ENCODE results near the gene RHOG.
A peak's percentile ranks its signal among the peaks of the same experiment; 100 is the strongest.
"Not testable (repeated sequence)": the region's sequence is repeated elsewhere in the genome, so short reads cannot be mapped to it uniquely, and the experiment has no call there.

The RHOG gene

DNA sequence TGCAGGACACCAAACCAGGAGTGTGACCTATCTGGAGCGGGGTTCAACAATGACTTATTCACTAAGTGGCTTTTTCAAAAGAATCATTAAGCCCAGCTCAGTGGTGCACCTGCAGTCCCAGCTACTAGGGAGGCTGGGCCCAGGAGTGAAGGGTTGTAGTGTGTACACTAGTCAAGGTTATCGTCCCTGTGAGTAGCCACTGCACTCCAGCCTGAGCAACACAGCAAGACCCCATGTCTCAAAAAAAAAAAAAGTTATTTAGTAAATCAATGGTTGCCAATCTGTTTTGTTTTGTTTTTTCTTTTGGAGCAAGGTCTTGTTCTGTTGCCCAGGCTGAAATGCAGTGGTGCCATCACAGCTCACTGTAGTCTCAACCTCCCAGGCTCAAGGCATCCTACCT, 7.9 kb downstream of the RHOG start:
- no peak for DNase-seq

DNA sequence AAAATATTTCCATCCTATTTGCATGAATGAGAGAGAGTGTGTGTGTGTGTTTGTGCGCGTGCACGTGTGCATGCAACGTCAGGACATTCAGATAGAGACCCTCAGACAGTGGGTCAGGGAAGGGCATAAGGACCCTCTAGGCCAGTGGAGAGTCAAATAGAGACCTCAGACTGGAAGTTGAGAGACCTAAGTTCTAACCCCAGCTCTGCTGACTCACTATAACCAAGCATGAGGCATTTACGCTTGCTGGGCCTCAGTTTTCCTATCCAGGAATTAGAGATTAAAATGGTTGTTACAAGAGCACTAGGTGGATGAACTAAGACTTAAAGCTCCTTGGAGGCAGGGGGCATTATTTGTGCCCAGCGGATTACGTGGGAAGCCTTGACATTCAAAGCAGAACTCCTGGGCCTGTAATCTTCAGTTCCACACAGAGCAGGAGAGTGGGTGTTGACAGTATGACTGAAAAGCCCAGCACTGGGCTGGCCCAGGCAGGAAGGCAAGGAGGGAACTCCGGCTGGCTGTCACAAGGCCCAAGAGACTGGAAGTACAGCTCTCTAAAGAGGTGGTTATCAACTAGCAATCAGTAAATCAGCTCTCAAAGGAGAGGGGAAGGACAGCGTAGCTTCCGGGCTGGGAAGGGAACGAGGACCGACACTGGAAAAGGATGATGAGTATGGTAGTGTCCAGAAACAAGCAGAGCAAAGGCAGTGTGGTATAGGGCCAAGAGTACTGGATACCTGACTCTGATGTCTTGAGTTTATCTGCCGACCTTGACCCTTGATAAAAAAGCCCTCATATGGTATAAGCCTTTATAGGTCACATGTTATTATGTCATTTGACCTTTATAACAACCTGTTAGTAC, 9.2 kb downstream of the RHOG start:
- DNase-seq, result no peak

DNA sequence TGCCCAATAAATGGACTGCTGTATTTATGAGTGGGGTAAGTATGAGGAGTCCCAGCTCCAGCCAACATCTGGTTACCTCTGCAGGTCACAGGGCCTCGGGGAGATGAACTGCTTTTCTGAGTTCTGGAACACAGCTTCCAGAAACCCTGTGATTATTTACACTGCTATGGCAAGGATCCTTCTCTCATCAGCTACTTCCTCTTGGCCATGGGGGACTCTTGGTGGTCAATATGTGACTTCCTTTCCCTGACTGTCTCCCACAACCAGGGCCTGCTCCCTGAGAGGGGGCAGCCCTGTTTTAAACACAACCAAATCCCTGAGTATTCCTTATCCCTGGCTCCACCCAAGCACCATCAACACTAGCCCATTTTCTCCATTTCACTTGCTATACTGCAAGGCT, 10.0 kb downstream of the RHOG start:
- no peak for DNase-seq

DNA sequence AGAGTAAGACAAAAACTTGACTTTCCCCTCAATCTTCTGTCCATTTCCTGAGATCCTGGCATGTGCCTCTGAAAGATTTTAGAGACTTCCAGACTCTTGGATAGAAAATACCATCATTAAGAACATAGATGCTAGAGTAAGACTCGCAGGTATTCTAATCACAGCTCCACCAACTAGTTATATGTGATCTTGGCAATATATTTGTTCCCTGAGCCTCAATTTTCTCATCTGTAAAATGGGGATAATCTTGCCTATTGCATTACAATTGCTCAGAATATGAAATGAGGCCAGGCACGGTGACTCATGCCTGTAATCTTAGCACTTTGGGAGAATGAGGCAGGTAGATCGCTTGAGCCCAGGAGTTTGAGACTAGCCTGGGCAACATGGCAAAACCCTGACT, 10.7 kb downstream of the RHOG start:
- no peak for DNase-seq

DNA sequence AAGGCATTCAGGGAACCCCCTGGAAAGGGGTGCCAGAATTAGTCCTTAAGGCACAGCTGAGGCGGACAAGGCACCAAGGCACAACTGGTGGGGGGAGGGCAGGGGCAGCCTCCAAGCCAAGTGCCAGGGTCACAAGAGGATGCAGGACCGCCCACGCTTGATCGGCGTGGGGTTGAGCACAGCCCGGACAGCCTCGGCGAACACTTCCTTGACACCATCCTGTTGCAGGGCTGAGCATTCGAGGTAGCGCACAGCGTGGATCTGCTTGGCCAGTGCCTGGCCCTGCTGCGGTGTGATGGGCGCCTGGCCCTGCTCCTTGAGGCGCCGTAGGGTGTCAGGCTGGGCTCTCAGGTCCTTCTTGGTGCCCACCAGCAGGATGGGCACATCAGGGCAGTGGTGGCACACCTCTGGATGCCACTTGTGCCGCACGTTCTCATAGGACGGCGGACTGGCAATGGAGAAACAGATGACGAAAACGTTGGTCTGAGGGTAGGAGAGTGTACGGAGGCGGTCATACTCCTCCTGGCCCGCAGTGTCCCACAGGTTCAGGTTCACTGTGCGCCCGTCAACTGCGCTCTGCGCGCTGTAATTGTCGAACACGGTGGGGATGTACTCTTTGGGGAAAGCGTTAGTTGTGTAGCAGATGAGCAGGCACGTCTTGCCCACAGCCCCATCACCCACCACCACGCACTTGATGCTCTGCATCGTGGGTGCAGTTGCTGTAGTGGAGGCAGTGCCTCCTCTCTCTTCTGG, 13.1 kb downstream of the RHOG start:
- no peak for DNase-seq

DNA sequence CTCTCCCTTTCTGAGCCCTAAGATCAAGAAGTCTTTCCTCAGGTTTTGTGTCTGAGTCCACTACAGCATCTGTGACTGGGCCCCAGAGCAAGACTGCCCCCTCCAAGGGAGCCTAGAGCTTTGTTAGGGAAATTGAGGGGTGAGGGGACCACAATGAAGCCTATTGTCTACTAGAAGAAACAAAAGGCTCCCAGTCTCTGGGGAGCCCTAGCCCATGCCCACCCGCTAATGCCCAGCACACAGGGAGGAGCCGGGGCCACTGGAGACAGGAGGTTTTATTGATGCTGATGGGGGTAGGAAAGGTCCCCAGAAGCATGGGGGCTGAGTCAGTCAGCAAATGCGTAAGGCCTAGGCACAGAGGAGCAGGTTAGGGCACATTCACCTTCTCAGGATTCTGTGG, 14.0 kb downstream of the RHOG start:
- no peak for DNase-seq

DNA sequence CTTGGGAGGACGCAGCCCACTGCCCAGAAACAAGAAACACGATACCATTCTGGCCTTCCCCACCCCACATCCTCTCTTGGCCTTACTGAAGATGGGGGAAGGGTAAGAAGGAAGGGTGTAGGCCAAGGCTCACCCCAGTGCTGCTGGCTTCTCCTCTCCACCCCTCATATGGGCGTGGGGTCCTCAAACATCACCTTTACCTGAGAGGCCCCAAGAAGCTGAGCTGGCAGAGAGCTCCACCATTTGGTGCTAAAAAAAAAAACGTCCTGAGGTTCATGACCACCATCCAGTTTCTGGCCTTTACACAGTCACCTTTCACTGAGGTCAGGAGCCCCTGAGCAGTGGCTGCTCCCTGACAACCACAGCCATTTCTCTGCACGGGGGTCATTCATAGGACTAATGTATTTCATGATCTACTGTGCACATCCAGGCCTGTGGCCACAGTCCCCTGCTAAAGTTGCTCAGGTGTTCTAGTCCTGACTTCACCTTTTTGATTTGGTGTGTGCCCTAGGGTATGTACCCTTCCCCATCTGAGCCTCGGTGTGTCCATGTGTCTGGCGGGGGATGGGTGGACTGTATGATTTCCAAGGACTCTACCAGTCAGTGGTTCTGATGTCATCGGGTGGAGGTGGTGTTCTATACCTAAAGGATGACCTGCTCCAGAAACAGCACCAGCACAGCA, 15.1 kb downstream of the RHOG start:
- no peak for DNase-seq

DNA sequence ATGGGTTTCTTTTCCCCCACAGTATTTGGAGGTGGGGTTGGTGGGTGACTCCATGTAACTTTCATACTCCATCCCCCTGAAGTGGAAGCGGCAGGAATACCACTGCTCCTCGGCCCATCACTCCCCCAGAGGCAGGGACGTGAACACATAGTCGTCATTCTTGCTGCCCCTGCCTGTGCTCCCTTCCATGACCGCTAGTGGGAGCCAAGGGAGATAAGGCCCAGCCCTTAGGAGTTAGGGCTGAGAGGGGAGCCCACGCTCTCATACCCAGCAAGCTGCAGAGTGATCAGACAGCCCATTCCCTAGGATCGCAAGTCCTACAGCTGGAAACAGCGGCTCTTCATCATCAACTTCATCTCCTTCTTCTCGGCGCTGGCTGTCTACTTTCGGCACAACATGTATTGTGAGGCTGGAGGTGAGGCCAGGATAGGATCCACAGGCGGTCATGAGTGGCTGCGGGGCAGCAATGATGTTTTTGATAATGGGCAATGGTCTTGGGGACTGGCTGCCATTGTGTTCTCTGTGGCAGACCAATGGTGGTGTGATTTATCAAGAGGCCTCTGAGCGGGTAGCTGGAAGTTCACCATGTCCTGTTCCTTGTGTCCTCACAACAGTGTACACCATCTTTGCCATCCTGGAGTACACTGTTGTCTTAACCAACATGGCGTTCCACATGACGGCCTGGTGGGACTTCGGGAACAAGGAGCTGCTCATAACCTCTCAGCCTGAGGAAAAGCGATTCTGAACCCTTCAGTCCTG, 15.9 kb downstream of the RHOG start:
- peak; percentile 62 for DNase-seq

DNA sequence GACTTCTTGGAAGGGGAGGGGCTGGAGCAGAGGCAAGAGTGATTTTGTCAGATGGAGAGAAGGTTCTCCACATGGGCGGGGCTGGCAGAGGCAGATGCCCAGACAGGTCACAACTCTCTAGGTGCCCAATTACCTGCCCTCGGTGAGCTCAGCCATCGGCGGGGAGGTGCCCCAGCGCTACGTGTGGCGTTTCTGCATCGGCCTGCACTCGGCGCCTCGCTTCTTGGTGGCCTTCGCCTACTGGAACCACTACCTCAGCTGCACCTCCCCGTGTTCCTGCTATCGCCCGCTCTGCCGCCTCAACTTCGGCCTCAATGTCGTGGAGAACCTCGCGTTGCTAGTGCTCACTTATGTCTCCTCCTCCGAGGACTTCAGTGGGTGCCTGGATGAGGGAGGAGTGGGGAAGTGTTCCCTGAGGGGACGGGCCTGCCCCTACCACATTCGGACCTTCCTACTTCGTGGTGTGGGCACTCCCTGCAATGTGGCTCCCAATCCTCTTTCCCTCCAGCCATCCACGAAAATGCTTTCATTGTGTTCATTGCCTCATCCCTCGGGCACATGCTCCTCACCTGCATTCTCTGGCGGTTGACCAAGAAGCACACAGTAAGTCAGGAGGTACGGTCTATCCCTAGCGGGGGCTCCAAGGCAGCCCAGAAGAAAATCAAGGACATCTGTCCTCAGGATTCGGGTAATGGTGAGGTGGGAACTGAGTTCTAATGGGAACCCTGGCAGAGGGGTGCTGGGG, 16.8 kb downstream of the RHOG start:
- no peak for DNase-seq

DNA sequence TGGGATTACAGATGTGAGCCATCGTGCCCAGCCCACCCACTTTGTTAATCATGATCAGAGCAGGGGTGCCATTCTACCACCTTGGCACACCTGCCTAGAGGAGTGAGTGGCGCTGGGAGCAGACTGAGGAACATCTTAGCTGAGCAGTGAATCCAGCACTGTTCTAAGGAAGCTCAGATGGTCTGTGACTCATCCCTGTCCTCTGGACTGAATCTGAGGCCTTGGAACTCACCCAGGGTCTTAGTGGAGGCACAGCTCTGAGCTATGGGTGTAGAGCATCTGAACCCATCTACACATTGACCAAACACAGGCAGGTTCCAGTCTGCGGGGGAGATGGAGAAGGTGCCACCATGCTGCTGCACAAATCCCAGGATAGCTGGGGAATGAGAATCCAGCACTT, 17.5 kb downstream of the RHOG start:
- DNase-seq, result no peak

DNA sequence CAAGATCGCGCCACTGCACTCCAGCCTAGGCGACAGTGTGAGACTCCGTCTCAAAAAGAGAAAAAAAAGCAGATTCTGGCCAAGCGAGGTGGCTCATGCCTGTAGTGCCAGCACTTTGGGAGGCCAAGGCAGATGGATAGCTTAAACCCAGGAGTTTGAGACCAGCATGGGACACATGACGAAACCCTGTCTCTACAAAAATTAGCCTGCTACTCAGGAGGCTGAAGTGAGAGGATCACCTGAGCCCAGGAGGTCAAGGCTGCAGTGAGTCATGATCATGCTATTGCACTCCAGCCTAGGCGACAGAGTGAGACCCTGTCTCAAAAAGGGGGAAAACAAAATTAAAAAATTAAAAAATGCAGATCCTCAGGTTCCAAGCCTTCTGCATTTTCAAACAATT, 18.4 kb downstream of the RHOG start:
- DNase-seq, result no peak

DNA sequence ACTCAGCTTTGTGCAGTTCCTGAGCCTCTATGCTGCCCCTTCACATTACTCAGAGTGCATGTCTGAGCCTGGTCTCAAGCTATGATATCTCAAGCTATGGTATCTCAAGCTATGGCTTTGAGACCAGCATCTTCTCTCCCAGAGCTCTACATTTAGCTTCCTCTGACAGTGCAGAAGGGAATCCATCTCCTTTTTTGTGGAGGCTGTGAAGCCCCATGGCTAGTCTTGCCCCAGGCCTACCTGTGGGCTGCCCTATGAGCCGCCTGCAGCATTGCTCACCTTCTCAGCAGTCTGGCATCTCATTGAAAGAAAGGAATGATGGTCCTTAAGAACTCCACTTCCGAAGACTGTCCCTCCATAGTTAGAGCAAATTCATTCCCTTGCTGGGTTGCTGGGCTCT, 19.8 kb downstream of the RHOG start:
- no peak for DNase-seq

DNA sequence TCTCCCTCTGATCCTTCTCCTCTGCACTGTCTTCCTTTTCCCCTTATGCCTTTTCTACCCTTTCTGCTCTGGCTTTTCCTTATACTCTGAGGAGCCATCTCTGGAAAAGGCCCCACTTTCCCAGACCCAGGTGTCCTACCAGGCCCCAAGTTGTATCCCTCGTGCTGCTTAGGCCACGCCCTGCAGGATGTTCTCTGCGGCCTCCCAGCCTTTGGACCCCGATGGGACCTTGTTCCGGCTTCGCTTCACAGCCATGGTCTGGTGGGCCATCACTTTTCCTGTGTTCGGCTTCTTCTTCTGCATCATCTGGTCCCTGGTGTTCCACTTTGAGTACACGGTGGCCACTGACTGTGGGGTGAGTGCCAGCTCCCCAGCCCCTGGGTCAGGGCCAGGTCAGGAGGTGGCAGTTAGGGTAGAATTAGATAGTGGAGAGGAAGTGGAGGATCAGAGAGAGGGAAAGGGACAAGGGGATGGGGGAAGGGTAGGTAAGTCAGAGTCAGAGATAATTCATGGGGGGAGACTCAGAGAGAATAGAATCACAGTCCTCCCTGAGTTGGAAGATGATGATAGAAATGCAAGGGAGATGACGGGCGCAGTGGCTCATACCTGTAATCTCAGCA, 23.5 kb downstream of the RHOG start:
- DNase-seq, result no peak

DNA sequence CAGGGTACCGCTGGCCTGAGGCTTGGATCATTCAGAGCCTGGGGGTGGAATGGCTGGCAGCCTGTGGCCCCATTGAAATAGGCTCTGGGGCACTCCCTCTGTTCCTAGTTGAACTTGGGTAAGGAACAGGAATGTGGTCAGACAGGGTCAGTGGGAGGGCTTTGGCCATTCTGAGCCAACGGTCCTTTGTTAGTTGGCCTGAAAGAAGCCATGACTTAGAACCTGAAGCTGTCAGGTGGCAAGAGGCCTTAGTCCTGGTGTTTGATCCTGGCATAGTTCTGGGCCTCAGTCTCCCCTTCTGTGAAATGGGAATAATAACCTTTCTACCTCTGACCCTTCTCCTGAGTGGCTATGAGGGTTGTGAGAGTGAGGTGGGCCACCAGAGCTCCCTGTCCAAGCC, 24.1 kb downstream of the RHOG start:
- no peak for DNase-seq

DNA sequence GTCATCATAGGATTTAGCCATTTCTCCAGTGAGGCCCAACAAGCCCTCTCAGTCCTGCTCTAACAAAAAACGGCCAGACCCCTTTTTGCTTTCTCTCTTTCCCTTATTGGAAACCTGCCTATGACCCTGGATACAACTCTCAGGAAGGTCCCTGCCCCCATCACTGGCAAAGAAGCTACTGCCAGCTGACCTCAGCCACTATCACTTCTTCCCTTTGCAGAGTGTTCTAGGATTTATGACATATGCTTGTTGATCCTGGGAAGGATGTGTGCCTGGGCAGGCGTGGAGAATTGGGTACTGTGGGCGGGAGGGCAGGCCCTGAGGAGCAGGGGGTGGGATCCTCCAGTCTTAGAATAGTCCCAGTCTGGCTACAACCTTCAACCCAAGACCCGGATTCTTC, 24.9 kb downstream of the RHOG start:
- no peak for DNase-seq

DNA sequence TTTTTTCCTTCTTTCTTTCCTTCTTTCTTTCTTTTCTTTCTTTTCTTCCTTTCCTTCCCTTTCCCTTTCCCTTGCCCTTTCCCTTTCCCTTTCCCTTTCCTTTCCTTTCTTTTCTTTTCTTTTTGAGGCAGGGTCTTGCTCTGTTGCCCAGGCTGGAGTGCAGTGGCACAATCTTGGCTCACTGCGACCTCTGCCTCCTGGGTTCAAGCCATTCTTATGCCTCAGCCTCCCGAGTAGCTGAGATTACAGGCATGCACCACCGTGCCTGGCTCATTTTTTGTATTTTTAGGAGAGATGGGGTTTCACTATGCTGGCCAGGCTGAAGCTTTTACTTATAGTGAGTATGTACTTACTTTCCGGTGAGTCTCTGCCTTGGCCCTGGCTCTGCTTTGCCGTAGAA, 25.9 kb downstream of the RHOG start:
- DNase-seq, result not testable (repeated sequence)

DNA sequence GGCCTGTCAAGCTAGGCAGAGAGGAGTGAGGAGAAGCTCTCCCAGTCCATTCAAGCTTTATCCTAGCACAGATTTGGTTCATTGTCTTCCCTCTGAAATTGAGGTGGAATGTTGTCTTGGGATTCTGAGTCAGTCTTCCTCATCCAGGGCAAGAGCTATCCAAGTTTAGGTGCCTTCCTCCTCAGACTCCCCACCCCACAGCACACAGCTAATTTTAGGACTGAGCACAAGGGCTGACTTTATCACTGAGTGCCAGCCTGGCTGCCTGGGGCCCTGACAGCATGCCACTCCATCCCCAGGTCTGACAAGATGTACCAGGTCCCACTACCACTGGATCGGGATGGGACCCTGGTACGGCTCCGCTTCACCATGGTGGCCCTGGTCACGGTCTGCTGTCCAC, 29.8 kb downstream of the RHOG start:
- no peak for DNase-seq

DNA sequence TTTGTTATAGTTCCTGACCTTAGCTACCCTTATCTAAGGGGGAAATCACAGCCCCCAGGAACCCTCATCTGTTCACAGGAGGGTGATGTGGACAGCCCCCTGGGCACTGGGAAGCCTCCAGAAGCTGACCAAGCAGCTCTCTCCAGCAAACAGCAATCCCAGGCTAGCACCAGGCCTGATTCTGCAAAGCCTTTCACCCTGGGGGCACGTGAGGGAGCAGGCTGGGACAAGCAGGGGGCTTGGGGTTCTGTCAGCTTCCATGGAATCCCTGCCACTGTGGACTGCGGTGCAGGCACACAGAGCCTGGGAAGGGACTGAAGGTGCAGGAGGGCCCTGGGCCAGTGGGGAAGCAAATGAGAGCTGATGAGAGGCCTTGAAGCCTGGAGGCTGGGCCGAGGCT, 30.3 kb downstream of the RHOG start:
- no peak for DNase-seq

DNA sequence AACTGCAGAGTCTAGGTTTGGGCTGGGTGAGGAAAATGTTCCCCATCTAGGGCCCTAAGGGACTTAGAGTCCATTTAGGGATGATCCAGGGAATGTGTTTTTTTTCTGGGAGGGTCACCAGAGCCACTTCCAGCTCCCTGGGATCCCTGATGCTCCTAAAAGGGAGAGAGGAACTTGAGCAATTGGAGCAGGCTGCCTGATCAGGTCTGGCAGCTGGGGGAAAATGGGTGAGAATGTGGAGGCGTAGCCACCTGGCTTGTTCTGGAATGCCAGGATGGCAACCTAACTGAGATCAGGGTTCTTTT, 31.2 kb downstream of the RHOG start:
- no peak for DNase-seq

DNA sequence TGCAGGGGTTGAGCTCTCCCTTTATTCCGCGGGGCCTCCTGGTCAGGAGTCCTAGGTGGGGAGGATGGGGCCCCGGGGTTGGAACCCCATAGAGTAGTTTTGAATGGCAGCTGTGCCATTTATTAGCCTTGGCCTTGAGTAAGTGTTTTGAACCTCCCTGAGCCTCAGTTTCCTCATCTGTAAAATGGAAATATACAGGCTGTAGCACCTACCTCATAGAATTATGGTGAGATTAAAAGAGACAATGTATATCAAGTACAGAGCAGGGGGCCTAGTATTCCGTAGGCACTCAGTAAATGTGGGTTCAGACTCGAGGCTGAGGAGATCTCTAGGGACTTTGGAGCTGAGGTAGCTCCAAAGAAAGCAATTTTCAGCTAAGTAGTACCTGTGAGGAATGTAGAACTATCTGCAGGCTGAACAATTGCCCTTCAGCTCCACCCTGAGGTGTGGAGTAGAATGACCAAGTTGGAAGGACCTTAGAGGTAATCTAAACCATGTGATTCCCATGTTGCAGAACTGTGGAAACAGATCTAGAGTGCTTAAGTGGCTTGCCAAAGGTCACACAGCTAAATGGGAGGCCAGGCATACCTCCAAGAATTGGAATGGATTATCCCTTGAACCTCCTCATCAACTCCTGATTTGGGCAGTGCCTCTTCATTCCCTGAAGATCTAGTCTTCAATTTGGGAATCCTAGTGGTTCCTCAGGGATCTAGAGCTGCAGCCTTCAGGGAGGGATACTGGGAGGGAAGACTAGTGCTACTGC, 31.7 kb downstream of the RHOG start:
- peak; percentile 27 for DNase-seq
